ENCODE data around the gene BSDC1.
"Not testable (repeated sequence)": the region's sequence is repeated elsewhere in the genome, so short reads cannot be mapped to it uniquely, and the experiment has no call there.

Gene BSDC1

DNA sequence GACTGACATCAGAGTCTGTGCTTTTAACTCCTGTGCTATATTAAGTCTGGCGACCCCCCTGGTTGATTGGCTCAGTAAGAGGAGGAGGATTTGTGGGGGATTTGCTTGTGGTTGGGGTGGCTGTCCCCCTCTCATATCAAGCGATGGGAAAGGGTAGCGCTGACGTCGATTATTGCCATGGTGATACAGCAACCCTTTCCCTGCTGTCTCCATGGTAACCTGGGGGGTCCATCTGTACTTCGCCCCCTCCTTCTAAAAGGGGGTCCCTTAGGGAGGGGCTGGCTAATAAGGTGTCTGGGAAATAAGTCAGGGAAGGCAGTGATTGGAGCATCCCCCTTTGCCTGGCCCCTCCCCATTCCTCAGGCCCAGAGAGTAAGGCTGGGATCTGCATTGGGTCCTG lies 36.6 kb downstream of the BSDC1 start:
- DNase-seq (ENCODE audit: low read depth, low spot score): no peak
- in situ Hi-C loops (cut with HindIII; ENCODE audit: low sequenced_read_pairs): no loop called here
- H3K4me3 ChIP-seq (ENCODE audit: low read depth, low read length): no peak overlapping the region
- TF ChIP-seq, protein P1, sequence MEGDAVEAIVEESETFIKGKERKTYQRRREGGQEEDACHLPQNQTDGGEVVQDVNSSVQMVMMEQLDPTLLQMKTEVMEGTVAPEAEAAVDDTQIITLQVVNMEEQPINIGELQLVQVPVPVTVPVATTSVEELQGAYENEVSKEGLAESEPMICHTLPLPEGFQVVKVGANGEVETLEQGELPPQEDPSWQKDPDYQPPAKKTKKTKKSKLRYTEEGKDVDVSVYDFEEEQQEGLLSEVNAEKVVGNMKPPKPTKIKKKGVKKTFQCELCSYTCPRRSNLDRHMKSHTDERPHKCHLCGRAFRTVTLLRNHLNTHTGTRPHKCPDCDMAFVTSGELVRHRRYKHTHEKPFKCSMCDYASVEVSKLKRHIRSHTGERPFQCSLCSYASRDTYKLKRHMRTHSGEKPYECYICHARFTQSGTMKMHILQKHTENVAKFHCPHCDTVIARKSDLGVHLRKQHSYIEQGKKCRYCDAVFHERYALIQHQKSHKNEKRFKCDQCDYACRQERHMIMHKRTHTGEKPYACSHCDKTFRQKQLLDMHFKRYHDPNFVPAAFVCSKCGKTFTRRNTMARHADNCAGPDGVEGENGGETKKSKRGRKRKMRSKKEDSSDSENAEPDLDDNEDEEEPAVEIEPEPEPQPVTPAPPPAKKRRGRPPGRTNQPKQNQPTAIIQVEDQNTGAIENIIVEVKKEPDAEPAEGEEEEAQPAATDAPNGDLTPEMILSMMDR (IDR thresholded peaks at IDR 0.05; ENCODE audit: low read depth, low read length): no peak

DNA sequence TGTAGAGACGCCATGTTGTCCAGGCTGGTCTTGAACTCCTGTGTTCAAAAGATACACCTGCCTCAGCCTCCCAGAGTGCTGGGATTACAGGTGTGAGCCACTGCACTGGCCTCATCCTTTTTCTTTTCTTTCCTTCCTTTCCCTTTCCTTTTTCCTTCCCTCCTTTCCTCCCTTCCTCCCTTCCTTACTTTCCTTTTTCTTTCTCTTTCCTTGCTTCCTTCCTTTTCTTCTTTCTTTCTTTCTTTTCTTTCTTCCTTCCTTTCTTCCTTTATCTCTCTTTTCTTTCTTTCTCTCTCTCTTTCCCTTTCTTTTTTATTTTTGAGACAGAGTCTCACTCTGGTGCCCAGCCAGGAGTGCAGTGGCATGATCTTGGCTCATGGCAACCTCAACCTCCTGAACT lies 37.8 kb downstream of the BSDC1 start:
- in situ Hi-C loops (cut with HindIII; ENCODE audit: low sequenced_read_pairs): no loop called here
- H3K4me3 ChIP-seq (ENCODE audit: low read depth, low read length): no peak overlapping the region
- TF ChIP-seq, protein P1 (IDR thresholded peaks at IDR 0.05; ENCODE audit: low read depth, low read length): no peak
- DNase-seq (ENCODE audit: low read depth, low spot score): no peak

DNA sequence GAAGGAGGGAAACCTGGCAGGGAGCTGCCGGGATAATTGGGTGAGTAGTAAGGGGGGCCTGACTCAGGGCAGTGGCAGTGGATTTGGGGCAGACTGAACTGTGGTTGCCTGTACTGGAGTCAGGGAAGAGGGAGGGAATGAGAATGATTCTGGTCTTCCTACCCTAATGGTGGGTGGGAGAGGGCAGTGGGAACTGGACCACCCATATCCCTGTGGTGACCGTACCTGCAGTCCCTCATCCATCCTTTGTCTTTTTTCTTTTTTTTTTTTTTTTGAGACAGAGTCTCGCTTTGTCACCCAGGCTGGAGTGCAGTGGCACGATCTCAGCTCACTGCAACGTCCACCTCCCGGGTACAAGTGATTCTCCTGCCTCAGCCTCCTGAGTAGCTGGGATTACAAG lies 38.5 kb downstream of the BSDC1 start:
- H3K4me3 ChIP-seq (ENCODE audit: low read depth, low read length); in situ Hi-C loops (cut with HindIII; ENCODE audit: low sequenced_read_pairs); DNase-seq (ENCODE audit: low read depth, low spot score): not testable (repeated sequence)

DNA sequence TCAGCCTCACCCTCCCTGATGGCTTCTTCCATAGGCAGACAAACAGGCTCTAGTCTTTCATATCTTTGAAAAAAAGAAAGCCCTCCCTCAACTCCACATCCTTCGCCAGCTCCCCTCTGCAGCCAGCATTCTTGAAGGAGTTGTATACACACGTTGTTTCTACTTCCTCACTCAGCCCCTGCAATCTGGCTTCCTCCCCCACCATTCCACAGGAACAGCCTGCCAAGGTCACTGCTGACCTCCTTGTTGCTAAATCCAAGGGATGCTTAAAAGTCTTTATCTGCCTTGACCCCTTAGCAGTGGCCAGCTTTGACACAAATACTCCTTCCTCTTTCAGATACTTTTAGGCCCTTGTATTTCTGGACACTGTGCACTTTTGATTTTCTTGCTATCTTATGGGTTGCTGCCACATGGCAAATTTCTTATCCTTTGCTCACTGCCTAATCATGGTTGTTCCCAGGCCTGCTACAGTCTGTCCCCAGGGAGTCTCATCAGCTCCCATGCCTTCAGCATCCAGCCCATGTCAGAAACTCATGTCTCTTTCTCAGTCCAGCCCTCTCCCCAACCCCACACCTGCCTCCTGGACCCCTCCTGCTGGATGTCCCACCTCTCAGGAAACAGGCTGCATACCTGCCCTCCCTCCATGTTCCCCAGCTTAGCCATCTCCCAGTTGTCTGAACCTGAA lies 40.2 kb downstream of the BSDC1 start:
- no peak overlapping the region for H3K4me3 ChIP-seq (ENCODE audit: low read depth, low read length)
- no peak for DNase-seq (ENCODE audit: low read depth, low spot score)
- in situ Hi-C loops (cut with HindIII; ENCODE audit: low sequenced_read_pairs): no loop called here
- TF ChIP-seq, protein P1 (IDR thresholded peaks at IDR 0.05; ENCODE audit: low read depth, low read length): no peak

DNA sequence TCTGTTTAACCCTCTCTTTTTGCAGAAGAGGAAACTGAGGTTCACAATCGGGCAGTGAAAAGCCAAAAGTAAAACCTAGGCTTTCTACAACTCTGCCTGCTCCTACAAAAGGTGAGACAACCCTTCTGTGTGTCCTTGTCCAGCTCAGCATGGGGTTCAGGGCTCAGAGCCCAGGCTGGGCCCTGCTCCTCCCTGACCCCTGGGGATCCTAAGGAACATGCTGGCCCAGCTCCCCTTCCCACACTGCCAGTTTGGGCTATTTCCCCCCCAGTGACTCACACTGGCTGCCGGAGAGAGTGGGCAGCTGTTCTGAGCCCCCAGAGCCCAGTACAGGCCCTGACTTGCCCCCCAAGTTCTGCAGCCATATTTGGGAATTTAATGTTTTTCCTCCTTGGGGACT lies 40.8 kb downstream of the BSDC1 start:
- TF ChIP-seq, protein P1 (IDR thresholded peaks at IDR 0.05; ENCODE audit: low read depth, low read length): no peak
- no peak for DNase-seq (ENCODE audit: low read depth, low spot score)
- in situ Hi-C loops (cut with HindIII; ENCODE audit: low sequenced_read_pairs): no loop called here
- no peak overlapping the region for H3K4me3 ChIP-seq (ENCODE audit: low read depth, low read length)

DNA sequence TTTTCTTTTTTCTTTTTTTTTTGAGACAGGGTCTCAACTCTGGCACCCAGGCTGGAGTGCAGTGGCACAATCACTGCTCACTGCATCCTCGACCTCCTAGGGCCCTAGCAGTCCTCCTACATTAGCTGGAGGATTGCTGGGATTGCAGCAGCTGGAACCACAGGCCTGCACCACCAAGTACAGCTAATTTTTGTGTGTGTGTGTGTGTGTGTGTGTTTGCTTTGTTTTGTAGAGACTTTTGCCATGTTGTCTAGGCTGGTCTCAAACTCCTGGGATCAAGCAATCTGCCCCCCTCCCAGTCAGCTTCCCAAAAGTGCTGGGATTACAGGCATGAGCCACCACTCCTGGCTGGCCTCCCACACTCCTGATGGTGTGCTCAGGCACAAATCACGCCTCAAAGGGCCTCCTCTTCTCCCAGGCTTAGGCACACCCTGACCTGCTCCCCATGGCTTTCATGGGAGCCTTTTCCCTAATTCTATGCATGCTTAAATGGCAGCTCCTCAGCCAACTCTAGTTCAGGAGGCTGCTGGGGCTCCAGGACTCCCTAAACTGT lies 41.3 kb downstream of the BSDC1 start:
- in situ Hi-C loops (cut with HindIII; ENCODE audit: low sequenced_read_pairs): no loop called here
- DNase-seq (ENCODE audit: low read depth, low spot score): no peak
- TF ChIP-seq, protein P1 (IDR thresholded peaks at IDR 0.05; ENCODE audit: low read depth, low read length): no peak
- no peak overlapping the region for H3K4me3 ChIP-seq (ENCODE audit: low read depth, low read length)

DNA sequence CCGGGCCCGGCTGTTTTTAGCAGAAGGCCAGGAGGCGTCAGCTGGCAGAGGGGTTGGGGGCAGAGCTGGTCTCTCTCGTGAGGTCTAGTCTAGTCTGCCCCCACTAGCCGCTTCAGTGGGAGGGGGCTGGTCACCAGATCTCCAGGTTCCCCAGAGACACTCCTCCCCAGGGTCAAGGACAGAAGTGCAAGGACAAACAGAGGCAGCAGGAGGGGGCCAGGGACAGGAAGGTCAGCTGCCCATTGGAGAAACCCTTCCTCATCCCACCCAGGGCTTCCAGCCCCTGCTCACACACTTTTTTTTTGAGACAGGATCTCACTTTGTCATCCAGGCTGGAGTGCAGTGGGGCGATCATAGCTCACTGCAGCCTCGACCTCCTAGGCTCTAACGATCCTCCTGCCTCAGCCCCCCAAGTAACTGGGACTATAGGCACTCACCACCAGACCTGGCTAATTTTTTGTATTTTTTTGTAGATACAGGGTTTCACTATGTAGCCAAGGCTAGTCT lies 41.9 kb downstream of the BSDC1 start:
- in situ Hi-C loops (cut with HindIII; ENCODE audit: low sequenced_read_pairs): no loop called here
- H3K4me3 ChIP-seq (ENCODE audit: low read depth, low read length): peak overlapping the region; percentile 55
- TF ChIP-seq, protein P1 (IDR thresholded peaks at IDR 0.05; ENCODE audit: low read depth, low read length): no peak
- no peak for DNase-seq (ENCODE audit: low read depth, low spot score)
